RWPE1 (cell line): ENCODE results near the gene EFS.

Experiments
- CTCF ChIA-PET: fragments of 350-600 bp; sonication (Branson Sonifier 250); formaldehyde crosslinking; extraction: SDS; loops from one replicate; lab custom pipeline; 2021; lab: Yijun Ruan, JAX
- POLR2A ChIA-PET: fragments of 400-600 bp; formaldehyde crosslinking; extraction: SDS; loops from one replicate; lab custom pipeline; 2020; ENCODE audit warnings: antibody characterized with exemption; ENCODE audit not compliant: low non-redundant PET; lab: Yijun Ruan, JAX
- DNase-seq: peaks from one replicate; pipeline ENCODE4 v3.0.0; 2012; ENCODE audit warnings: low spot score
- H3K27ac ChIP-seq: fragments of 450-650 bp; 2 replicates; pipeline ENCODE4 v1.5.1; 2017
- CTCF ChIP-seq: fragments of 450-650 bp; conservative IDR thresholded peaks from 2 replicates; pipeline ENCODE4 v1.5.1; 2017; ENCODE audit warnings: low read depth, mild to moderate bottlenecking

EFS gene

GRCh38 chr14:23384364-23385080, 19.6 kb upstream of the EFS start:
- ChIA-PET CTCF (interaction anchor here (1.0 to 1.5 kb wide), 2 partner anchors 24 to 30 kb away, joined by 3 to 5 read pairs; no protein-coding TSS in a partner anchor), POLR2A (interaction anchor here (0.6 kb wide), 1 partner anchor 59 kb away, joined by 6 read pairs; no protein-coding TSS in a partner anchor)
- H3K27ac ChIP-seq = no peak overlapping the region
- DNase-seq = no peak
- TF ChIP-seq CTCF = no peak

- no peak for TF ChIP-seq CTCF
- no peak for DNase-seq
- H3K27ac ChIP-seq = no peak overlapping the region
- ChIA-PET CTCF (interaction anchor here (0.6 kb wide), 1 partner anchor 790 kb away, joined by 3 read pairs; no protein-coding TSS in a partner anchor), POLR2A (interaction anchor here (0.5 to 0.6 kb wide), 2 partner anchors 13 to 125 kb away, joined by 3 read pairs; no protein-coding TSS in a partner anchor)
Observed at GRCh38 chr14:23382731-23383440, 17.9 kb upstream of the EFS start.

GRCh38 chr14:23382276-23382675, 17.3 kb upstream of the EFS start:
- no peak for DNase-seq
- ChIA-PET POLR2A (no interaction called here), CTCF (interaction anchor here (0.6 kb wide), 1 partner anchor 790 kb away, joined by 3 read pairs; no protein-coding TSS in a partner anchor)
- no peak overlapping the region for H3K27ac ChIP-seq
- TF ChIP-seq CTCF = no peak

- no peak for DNase-seq
- CTCF ChIA-PET = no interaction called here
- H3K27ac ChIP-seq = no peak overlapping the region
- no peak for TF ChIP-seq CTCF
- POLR2A ChIA-PET = no interaction called here
Observed at GRCh38 chr14:23381871-23382270, 16.9 kb upstream of the EFS start.

- H3K27ac ChIP-seq = no peak overlapping the region
- DNase-seq = no peak
- ChIA-PET POLR2A (no interaction called here), CTCF (interaction anchor here (0.6 to 2.8 kb wide), 12 partner anchors 8 to 240 kb away, joined by 3 to 34 read pairs (median 8); no protein-coding TSS in a partner anchor)
- no peak for TF ChIP-seq CTCF
Observed at GRCh38 chr14:23380976-23381375, 16.0 kb upstream of the EFS start.

- CTCF ChIA-PET = interaction anchor here (0.5 to 2.8 kb wide), 20 partner anchors 8 to 336 kb away, joined by 3 to 34 read pairs (median 6); partner anchors contain the start of gene PABPN1
- no peak for DNase-seq
- TF ChIP-seq CTCF = peak; percentile 59; the same call in 1 of the 2 replicates
- POLR2A ChIA-PET = no interaction called here
- no peak overlapping the region for H3K27ac ChIP-seq
Observed at GRCh38 chr14:23380197-23380914, 15.4 kb upstream of the EFS start.
